Fibroblast of lung (primary cell): ENCODE measurements around the gene SLC9B2.

Experiments
- CTCF ChIP-seq, 2 donors: IDR thresholded peaks in 1 of 2; conservative IDR thresholded peaks in 1 of 2; 1 replicate in 1 of 2; 2 replicates in 1 of 2; pipeline ENCODE4 v1.5.1; 2011 to 2012; ENCODE audit warnings: low read length in 2 of 2, control low read depth in 1 of 2, inconsistent platforms in 1 of 2, low read depth in 1 of 2, mild to moderate bottlenecking in 1 of 2
- EZH2 ChIP-seq: IDR thresholded peaks from 2 replicates; pipeline ENCODE4 v1.5.1; 2012; ENCODE audit warnings: low read length, control low read depth, mild to moderate bottlenecking; ENCODE audit errors: missing control alignments

- no peak for TF ChIP-seq CTCF (conservative IDR thresholded peaks at IDR 0.05 in 1 of 2, IDR thresholded peaks at IDR 0.05 in 1 of 2; ENCODE audit: low read depth in 1 of 2, low read length in 2 of 2)
- no peak for TF ChIP-seq EZH2
Observed at GRCh38 chr4:103026868-103027267, 49.7 kb downstream of the SLC9B2 start.
